ENCODE measurements around the gene SLC22A6. TPM values are rescaled to one million over a fixed set of nuclear protein-coding genes. Genes with fewer than 3 reads are reported as not detected.

Gene SLC22A6
- total RNA-seq, 3 donors from 2014 or later (not counting 1 experiment from before 2014, with no cell fraction given): not detected

DNA sequence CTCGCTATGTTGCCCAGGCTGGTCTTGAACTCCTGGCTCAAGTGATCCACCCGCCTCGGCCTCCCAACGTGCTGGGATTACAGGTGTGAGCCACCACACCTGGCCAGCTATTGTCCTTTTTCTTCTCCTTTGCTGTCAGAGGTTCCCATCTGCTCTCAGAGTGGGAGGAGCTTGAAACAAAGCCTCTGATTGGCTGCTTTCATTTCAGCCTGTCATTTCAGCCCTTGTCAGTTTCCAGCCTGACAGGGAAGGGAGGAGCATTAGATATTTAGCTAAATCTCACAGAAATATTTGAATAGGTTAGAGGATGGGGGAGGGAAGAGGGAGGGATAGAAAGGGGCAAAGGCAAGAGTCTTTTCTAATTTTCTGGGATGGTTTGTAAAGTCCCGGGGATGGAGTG lies 8.7 kb downstream of the SLC22A6 start:
- peaks cover 0 to 20% of the 10 kb centered on the region in 2 donors for H3K27me3 Mint-ChIP-seq (ENCODE audit: low read depth in 2 of 2)
- TF ChIP-seq, protein P1, sequence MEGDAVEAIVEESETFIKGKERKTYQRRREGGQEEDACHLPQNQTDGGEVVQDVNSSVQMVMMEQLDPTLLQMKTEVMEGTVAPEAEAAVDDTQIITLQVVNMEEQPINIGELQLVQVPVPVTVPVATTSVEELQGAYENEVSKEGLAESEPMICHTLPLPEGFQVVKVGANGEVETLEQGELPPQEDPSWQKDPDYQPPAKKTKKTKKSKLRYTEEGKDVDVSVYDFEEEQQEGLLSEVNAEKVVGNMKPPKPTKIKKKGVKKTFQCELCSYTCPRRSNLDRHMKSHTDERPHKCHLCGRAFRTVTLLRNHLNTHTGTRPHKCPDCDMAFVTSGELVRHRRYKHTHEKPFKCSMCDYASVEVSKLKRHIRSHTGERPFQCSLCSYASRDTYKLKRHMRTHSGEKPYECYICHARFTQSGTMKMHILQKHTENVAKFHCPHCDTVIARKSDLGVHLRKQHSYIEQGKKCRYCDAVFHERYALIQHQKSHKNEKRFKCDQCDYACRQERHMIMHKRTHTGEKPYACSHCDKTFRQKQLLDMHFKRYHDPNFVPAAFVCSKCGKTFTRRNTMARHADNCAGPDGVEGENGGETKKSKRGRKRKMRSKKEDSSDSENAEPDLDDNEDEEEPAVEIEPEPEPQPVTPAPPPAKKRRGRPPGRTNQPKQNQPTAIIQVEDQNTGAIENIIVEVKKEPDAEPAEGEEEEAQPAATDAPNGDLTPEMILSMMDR (IDR thresholded peaks at IDR 0.05): no peak
- no peaks in the 10 kb centered on the region for H3K9me3 ChIP-seq (ENCODE audit: control insufficient read depth, insufficient read depth, low read length)
- no peak overlapping the region for H3K4me3 ChIP-seq (ENCODE audit: low read length)
- H3K27ac ChIP-seq (ENCODE audit: low read length): no peak overlapping the region
- H3K27me3 ChIP-seq (ENCODE audit: control insufficient read depth, insufficient read depth, low read length): no peaks in the 10 kb centered on the region
- H3K36me3 ChIP-seq (ENCODE audit: control insufficient read depth, insufficient read depth, low read length): no peaks in the 10 kb centered on the region
- H3K36me3 Mint-ChIP-seq: no peaks in the 10 kb centered on the region
- H3K9me3 Mint-ChIP-seq: no peaks in the 10 kb centered on the region
- no peak for DNase-seq
- intact Hi-C loops (cut with micrococcal nuclease): no loop called here
- H3K4me1 Mint-ChIP-seq: no peaks in the 10 kb centered on the region
- no peak overlapping the region for H3K27ac Mint-ChIP-seq
- 90% methylated on average over 5 of the region's 5 CpGs for WGBS (ENCODE audit: insufficient coverage)
- no peak for ATAC-seq
- no peaks in the 10 kb centered on the region for H3K4me1 ChIP-seq (ENCODE audit: control insufficient read depth, insufficient read depth, low read length)
- H3K4me3 Mint-ChIP-seq: no peak overlapping the region

DNA sequence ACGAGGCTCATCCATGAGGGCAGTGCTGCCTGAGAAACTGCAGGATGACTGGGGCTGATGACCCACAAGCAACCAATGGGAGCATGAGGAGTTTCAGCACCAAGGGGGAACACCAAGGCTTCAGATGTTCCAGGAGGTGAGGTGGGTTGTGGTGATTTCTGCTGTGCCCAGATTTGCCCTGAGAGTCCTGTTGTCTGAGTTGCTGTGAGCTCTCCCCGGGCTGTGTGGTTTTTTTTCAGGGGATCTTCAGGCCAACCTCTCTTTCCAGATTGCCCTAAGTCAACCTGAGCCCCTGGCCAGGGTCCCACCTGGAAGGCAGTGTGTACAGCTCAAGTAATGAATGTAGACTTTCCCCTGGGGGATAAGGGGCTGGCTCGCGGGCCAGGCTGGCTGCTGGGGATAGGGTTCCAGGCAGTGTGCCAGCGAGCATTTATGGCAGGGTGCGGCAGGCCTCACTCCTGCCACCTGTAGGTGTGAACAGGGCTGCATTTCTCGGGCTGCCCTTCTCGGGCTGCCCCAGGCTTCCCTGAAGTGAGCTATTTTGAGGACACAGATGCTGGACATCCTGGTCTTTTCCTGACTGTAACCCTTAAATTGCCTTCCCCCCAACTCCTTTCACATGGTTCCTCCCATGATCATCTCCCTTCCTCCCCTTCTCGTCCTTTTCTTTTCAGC lies 9.8 kb downstream of the SLC22A6 start:
- peaks cover 0 to 17% of the 10 kb centered on the region in 2 donors for H3K27me3 Mint-ChIP-seq (ENCODE audit: low read depth in 2 of 2)
- H3K27me3 ChIP-seq (ENCODE audit: control insufficient read depth, insufficient read depth, low read length): no peaks in the 10 kb centered on the region
- ATAC-seq (peak in 1 of 3 donors; percentile 53), DNase-seq (peak in 1 of 2 donors; percentile 34)
- no peaks in the 10 kb centered on the region for H3K4me1 ChIP-seq (ENCODE audit: control insufficient read depth, insufficient read depth, low read length)
- no peaks in the 10 kb centered on the region for H3K9me3 ChIP-seq (ENCODE audit: control insufficient read depth, insufficient read depth, low read length)
- TF ChIP-seq, protein P1 (IDR thresholded peaks at IDR 0.05): no peak
- H3K4me3 Mint-ChIP-seq: no peak overlapping the region
- H3K4me1 Mint-ChIP-seq: no peaks in the 10 kb centered on the region
- H3K4me3 ChIP-seq (ENCODE audit: low read length): no peak overlapping the region
- intact Hi-C loops (cut with micrococcal nuclease): no loop called here
- H3K9me3 Mint-ChIP-seq: no peaks in the 10 kb centered on the region
- no peaks in the 10 kb centered on the region for H3K36me3 ChIP-seq (ENCODE audit: control insufficient read depth, insufficient read depth, low read length)
- H3K27ac Mint-ChIP-seq: no peak overlapping the region
- no peak overlapping the region for H3K27ac ChIP-seq (ENCODE audit: low read length)
- WGBS (ENCODE audit: insufficient coverage): 24% methylated on average over 8 of the region's 9 CpGs
- no peaks in the 10 kb centered on the region for H3K36me3 Mint-ChIP-seq

DNA sequence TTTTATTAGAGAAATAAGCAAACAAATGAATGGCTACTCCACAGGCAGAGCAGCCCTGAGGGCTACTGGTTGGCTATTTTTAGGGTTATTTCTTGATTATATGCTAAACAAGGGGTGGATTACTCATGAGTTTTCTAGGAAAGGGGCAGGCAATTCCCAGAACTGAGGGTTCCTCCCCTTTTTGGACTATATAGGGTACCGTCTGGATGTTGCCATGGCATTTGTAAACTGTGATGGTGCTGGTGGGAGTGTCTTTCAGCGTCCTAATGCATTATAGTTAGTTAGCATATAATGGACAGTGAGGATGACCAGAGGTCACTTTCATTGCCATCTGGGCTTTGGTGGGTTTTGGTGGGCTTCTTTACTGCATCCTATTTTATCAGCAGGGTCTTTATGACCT lies 19.2 kb downstream of the SLC22A6 start:
- Mint-ChIP-seq H3K27ac (no peak overlapping the region), H3K36me3 (no peaks in the 10 kb centered on the region), H3K9me3 (no peaks in the 10 kb centered on the region), H3K27me3 (ENCODE audit: low read depth in 2 of 2) (peaks cover 16 to 36% of the 10 kb centered on the region in 2 donors), H3K4me1 (no peaks in the 10 kb centered on the region), H3K4me3 (no peak overlapping the region)
- peaks cover 5% of the 10 kb centered on the region for H3K27me3 ChIP-seq (ENCODE audit: control insufficient read depth, insufficient read depth, low read length)
- ATAC-seq: no peak
- no peak for DNase-seq
- no peaks in the 10 kb centered on the region for H3K4me1 ChIP-seq (ENCODE audit: control insufficient read depth, insufficient read depth, low read length)
- 60% methylated on average over 2 of the region's 2 CpGs for WGBS (ENCODE audit: insufficient coverage)
- TF ChIP-seq, protein P1 (IDR thresholded peaks at IDR 0.05): no peak
- no peak overlapping the region for H3K4me3 ChIP-seq (ENCODE audit: low read length)
- no peaks in the 10 kb centered on the region for H3K36me3 ChIP-seq (ENCODE audit: control insufficient read depth, insufficient read depth, low read length)
- H3K27ac ChIP-seq (ENCODE audit: low read length): no peak overlapping the region
- intact Hi-C loops (cut with micrococcal nuclease): no loop called here
- H3K9me3 ChIP-seq (ENCODE audit: control insufficient read depth, insufficient read depth, low read length): no peaks in the 10 kb centered on the region

DNA sequence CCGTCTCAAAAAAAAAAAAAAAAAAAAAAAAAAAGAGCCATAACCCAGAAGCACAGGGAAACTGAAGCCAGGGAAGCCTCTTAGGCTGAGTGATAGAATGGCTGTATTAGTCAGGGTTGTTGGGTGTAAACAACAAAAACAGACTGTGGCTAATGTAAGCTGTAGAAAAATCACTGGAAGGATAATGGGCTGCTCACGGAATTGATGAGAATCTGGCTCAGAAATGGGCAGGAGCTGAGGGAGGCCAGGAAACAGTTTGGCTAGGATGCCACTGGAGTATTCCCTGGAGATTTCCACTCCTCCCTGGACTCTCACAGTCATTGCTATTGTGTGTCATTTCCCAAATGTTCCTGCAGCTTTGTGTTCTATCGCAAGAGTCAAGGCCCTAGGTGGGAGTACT lies 22.4 kb downstream of the SLC22A6 start:
- no peak overlapping the region for H3K4me3 ChIP-seq (ENCODE audit: low read length)
- DNase-seq (no peak), ATAC-seq (no peak)
- Mint-ChIP-seq H3K4me3 (no peak overlapping the region), H3K9me3 (no peaks in the 10 kb centered on the region), H3K27ac (no peak overlapping the region), H3K4me1 (no peaks in the 10 kb centered on the region), H3K36me3 (no peaks in the 10 kb centered on the region), H3K27me3 (ENCODE audit: low read depth in 2 of 2) (peaks cover 10 to 18% of the 10 kb centered on the region in 2 donors)
- intact Hi-C loops (cut with micrococcal nuclease): no loop called here
- H3K4me1 ChIP-seq (ENCODE audit: control insufficient read depth, insufficient read depth, low read length): no peaks in the 10 kb centered on the region
- no peak overlapping the region for H3K27ac ChIP-seq (ENCODE audit: low read length)
- 92% methylated on average over 2 of the region's 3 CpGs for WGBS (ENCODE audit: insufficient coverage)
- TF ChIP-seq, protein P1 (IDR thresholded peaks at IDR 0.05): no peak
- H3K27me3 ChIP-seq (ENCODE audit: control insufficient read depth, insufficient read depth, low read length): peaks cover 2% of the 10 kb centered on the region
- no peaks in the 10 kb centered on the region for H3K9me3 ChIP-seq (ENCODE audit: control insufficient read depth, insufficient read depth, low read length)
- no peaks in the 10 kb centered on the region for H3K36me3 ChIP-seq (ENCODE audit: control insufficient read depth, insufficient read depth, low read length)
